ENCODE results near the gene GAREM1.
"Not testable (repeated sequence)": the region's sequence is repeated elsewhere in the genome, so short reads cannot be mapped to it uniquely, and the experiment has no call there.

Gene GAREM1

GRCh38 chr18:32371384-32371783 lies 99.3 kb downstream of the GAREM1 start:
- no peak for FAIRE-seq

GRCh38 chr18:32368991-32369390 lies 101.7 kb downstream of the GAREM1 start:
- DNase-seq (ENCODE audit: low spot score) = no peak
- FAIRE-seq = no peak

More at GRCh38 chr18:32371384-32371783, 99.3 kb downstream of the GAREM1 start:
- DNase-seq (ENCODE audit: low spot score) = no peak

- DNase-seq (ENCODE audit: low spot score) = no peak
- FAIRE-seq = no peak
Measured at GRCh38 chr18:32368170-32368569, 102.5 kb downstream of the GAREM1 start.

- no peak for DNase-seq (ENCODE audit: low spot score)
Measured at GRCh38 chr18:32366586-32367538, 103.8 kb downstream of the GAREM1 start.

GRCh38 chr18:32362484-32362883 lies 108.2 kb downstream of the GAREM1 start:
- DNase-seq (ENCODE audit: low spot score) = no peak
- no peak for FAIRE-seq

More at GRCh38 chr18:32366586-32367538, 103.8 kb downstream of the GAREM1 start:
- FAIRE-seq = no peak

GRCh38 chr18:32360682-32361345 lies 109.9 kb downstream of the GAREM1 start:
- FAIRE-seq (no peak), DNase-seq (ENCODE audit: low spot score) (no peak)

GRCh38 chr18:32358529-32358928 lies 112.2 kb downstream of the GAREM1 start:
- FAIRE-seq = no peak

GRCh38 chr18:32358075-32358474 lies 112.6 kb downstream of the GAREM1 start:
- DNase-seq (ENCODE audit: low spot score) (no peak), FAIRE-seq (no peak)

More at GRCh38 chr18:32358529-32358928, 112.2 kb downstream of the GAREM1 start:
- no peak for DNase-seq (ENCODE audit: low spot score)

GRCh38 chr18:32355896-32356295 lies 114.8 kb downstream of the GAREM1 start:
- DNase-seq (ENCODE audit: low spot score) (no peak), FAIRE-seq (no peak)

- DNase-seq (ENCODE audit: low spot score) = no peak
- no peak for FAIRE-seq
Measured at GRCh38 chr18:32354518-32354917, 116.2 kb downstream of the GAREM1 start.

GRCh38 chr18:32353257-32353656 lies 117.4 kb downstream of the GAREM1 start:
- no peak for FAIRE-seq
- DNase-seq (ENCODE audit: low spot score) = no peak

GRCh38 chr18:32351032-32351431 lies 119.7 kb downstream of the GAREM1 start:
- DNase-seq (ENCODE audit: low spot score) (no peak), FAIRE-seq (no peak)

GRCh38 chr18:32349728-32350395 lies 120.8 kb downstream of the GAREM1 start:
- DNase-seq (ENCODE audit: low spot score) (peak; percentile 49), FAIRE-seq (no peak)

- FAIRE-seq (no peak), DNase-seq (ENCODE audit: low spot score) (no peak)
Measured at GRCh38 chr18:32346671-32347070, 124.0 kb downstream of the GAREM1 start.

GRCh38 chr18:32343634-32344033 lies 127.0 kb downstream of the GAREM1 start:
- DNase-seq (ENCODE audit: low spot score) (no peak), FAIRE-seq (no peak)

GRCh38 chr18:32341112-32341511 lies 129.6 kb downstream of the GAREM1 start:
- FAIRE-seq; DNase-seq (ENCODE audit: low spot score): not testable (repeated sequence)

- DNase-seq (ENCODE audit: low spot score) = no peak
- FAIRE-seq = no peak
Measured at GRCh38 chr18:32339045-32339444, 131.6 kb downstream of the GAREM1 start.

GRCh38 chr18:32337821-32338220 lies 132.9 kb downstream of the GAREM1 start:
- FAIRE-seq (no peak), DNase-seq (ENCODE audit: low spot score) (no peak)

- no peak for DNase-seq (ENCODE audit: low spot score)
- no peak for FAIRE-seq
Measured at GRCh38 chr18:32337347-32337746, 133.3 kb downstream of the GAREM1 start.

- no peak for FAIRE-seq
- DNase-seq (ENCODE audit: low spot score) = no peak
Measured at GRCh38 chr18:32335228-32335627, 135.5 kb downstream of the GAREM1 start.

GRCh38 chr18:32333781-32334180 lies 136.9 kb downstream of the GAREM1 start:
- FAIRE-seq (no peak), DNase-seq (ENCODE audit: low spot score) (no peak)

GRCh38 chr18:32332708-32333107 lies 138.0 kb downstream of the GAREM1 start:
- FAIRE-seq (no peak), DNase-seq (ENCODE audit: low spot score) (no peak)
